ENCODE measurements around the gene REL.

DNA sequence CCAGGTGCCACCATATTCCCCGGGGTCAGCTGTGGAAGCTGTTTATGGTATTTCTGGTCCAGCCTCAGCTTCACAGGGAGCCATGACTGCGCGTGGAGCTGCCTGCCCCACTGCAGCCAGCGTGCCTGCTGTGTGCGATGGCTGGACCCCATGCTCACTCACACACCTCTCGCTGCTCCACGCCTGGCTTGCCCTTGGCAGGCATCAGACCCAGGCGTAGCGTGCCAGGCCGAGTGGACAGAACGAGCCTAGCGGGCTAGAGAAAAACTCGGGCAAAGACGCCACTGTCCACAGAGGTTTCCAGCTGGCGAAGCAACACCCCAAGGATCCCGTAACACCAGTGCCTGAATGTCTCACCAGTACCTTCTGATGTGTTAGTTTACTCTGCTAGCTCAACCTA, 93.3 kb downstream of the REL start:
- TF ChIP-seq, protein P1, sequence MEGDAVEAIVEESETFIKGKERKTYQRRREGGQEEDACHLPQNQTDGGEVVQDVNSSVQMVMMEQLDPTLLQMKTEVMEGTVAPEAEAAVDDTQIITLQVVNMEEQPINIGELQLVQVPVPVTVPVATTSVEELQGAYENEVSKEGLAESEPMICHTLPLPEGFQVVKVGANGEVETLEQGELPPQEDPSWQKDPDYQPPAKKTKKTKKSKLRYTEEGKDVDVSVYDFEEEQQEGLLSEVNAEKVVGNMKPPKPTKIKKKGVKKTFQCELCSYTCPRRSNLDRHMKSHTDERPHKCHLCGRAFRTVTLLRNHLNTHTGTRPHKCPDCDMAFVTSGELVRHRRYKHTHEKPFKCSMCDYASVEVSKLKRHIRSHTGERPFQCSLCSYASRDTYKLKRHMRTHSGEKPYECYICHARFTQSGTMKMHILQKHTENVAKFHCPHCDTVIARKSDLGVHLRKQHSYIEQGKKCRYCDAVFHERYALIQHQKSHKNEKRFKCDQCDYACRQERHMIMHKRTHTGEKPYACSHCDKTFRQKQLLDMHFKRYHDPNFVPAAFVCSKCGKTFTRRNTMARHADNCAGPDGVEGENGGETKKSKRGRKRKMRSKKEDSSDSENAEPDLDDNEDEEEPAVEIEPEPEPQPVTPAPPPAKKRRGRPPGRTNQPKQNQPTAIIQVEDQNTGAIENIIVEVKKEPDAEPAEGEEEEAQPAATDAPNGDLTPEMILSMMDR (IDR thresholded peaks at IDR 0.05), result no peak
- TF ChIP-seq SIN3A (IDR thresholded peaks at IDR 0.05; ENCODE audit: borderline replicate concordance, insufficient read depth, low read depth, low read length) (no peak), POLR2AphosphoS5 (IDR thresholded peaks at IDR 0.05; ENCODE audit: low read depth, low read length) (no peak), TCF7L2 (IDR thresholded peaks at IDR 0.05; ENCODE audit: low read depth, low read length) (no peak)
- TF ChIP-seq, protein P2, sequence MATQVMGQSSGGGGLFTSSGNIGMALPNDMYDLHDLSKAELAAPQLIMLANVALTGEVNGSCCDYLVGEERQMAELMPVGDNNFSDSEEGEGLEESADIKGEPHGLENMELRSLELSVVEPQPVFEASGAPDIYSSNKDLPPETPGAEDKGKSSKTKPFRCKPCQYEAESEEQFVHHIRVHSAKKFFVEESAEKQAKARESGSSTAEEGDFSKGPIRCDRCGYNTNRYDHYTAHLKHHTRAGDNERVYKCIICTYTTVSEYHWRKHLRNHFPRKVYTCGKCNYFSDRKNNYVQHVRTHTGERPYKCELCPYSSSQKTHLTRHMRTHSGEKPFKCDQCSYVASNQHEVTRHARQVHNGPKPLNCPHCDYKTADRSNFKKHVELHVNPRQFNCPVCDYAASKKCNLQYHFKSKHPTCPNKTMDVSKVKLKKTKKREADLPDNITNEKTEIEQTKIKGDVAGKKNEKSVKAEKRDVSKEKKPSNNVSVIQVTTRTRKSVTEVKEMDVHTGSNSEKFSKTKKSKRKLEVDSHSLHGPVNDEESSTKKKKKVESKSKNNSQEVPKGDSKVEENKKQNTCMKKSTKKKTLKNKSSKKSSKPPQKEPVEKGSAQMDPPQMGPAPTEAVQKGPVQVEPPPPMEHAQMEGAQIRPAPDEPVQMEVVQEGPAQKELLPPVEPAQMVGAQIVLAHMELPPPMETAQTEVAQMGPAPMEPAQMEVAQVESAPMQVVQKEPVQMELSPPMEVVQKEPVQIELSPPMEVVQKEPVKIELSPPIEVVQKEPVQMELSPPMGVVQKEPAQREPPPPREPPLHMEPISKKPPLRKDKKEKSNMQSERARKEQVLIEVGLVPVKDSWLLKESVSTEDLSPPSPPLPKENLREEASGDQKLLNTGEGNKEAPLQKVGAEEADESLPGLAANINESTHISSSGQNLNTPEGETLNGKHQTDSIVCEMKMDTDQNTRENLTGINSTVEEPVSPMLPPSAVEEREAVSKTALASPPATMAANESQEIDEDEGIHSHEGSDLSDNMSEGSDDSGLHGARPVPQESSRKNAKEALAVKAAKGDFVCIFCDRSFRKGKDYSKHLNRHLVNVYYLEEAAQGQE (IDR thresholded peaks at IDR 0.05; ENCODE audit: insufficient read depth in 1 of 2, low read depth in 2 of 2, low read length in 1 of 2), result no peak
